NT2/D1 (cell line): Measurements from ENCODE around the gene HBD.

ENCODE experiments used
- DNase-seq: peaks from one replicate; pipeline ENCODE4 v3.0.0-alpha.2; 2011; ENCODE audit warnings: low read depth, low spot score
- H3K27me3 ChIP-seq: 2 replicates; pipeline ENCODE4 v1.6.0; 2011; ENCODE audit warnings: mild to moderate bottlenecking; ENCODE audit not compliant: insufficient read length, insufficient read depth
- H3K36me3 ChIP-seq: 2 replicates; pipeline ENCODE4 v1.6.1; 2011; ENCODE audit warnings: mild to moderate bottlenecking, low read length, mixed read lengths; ENCODE audit not compliant: insufficient read depth, insufficient read length
- H3K4me1 ChIP-seq: 2 replicates; pipeline ENCODE4 v1.5.1; 2011; ENCODE audit not compliant: insufficient read depth, insufficient read length
- H3K4me3 ChIP-seq: 2 replicates; pipeline ENCODE4 v1.5.1; 2011; ENCODE audit warnings: low read depth; ENCODE audit not compliant: insufficient read length
- H3K9ac ChIP-seq: 2 replicates; pipeline ENCODE4 v1.6.0; 2011; ENCODE audit warnings: low read depth; ENCODE audit not compliant: insufficient read length
- H3K9me3 ChIP-seq: 2 replicates; pipeline ENCODE4 v1.5.1; 2011; ENCODE audit warnings: mild to moderate bottlenecking, low read length; ENCODE audit not compliant: insufficient read depth
- SUZ12 ChIP-seq: IDR thresholded peaks from 2 replicates; pipeline ENCODE4 v1.6.1; 2011; ENCODE audit not compliant: insufficient read length, insufficient read depth; ENCODE audit errors: extremely low read depth
- YY1 ChIP-seq: IDR thresholded peaks from 2 replicates; pipeline ENCODE4 v1.6.1; 2011; ENCODE audit not compliant: insufficient read length, insufficient read depth
- ZNF274 ChIP-seq: IDR thresholded peaks from 2 replicates; pipeline ENCODE4 v1.6.1; 2011; ENCODE audit warnings: mild to moderate bottlenecking, low read depth, low read length

Gene HBD

GRCh38 chr11:5198285-5198684 is 36.0 kb downstream of the HBD start:
- Histone ChIP-seq H3K4me1 (no peaks in the 10 kb centered on the region), H3K9ac (no peak overlapping the region), H3K9me3 (no peaks in the 10 kb centered on the region; the same call in 1 of the 2 replicates), H3K27me3 (no peaks in the 10 kb centered on the region), H3K36me3 (no peaks in the 10 kb centered on the region), H3K4me3 (no peak overlapping the region)
- no peak for TF ChIP-seq SUZ12
- TF ChIP-seq ZNF274, result no peak
- TF ChIP-seq YY1, result no peak
- DNase-seq, result no peak

GRCh38 chr11:5197536-5197935 is 36.7 kb downstream of the HBD start:
- H3K9me3 ChIP-seq, result no peaks in the 10 kb centered on the region; the same call in none of the 2 replicates
- H3K27me3 ChIP-seq, result no peaks in the 10 kb centered on the region
- no peak overlapping the region for H3K9ac ChIP-seq
- TF ChIP-seq SUZ12 (no peak), YY1 (no peak), ZNF274 (no peak)
- H3K4me1 ChIP-seq, result no peaks in the 10 kb centered on the region
- no peak overlapping the region for H3K4me3 ChIP-seq
- H3K36me3 ChIP-seq, result no peaks in the 10 kb centered on the region
- DNase-seq, result no peak

GRCh38 chr11:5196731-5197130 is 37.6 kb downstream of the HBD start:
- DNase-seq, result no peak
- H3K36me3 ChIP-seq, result no peaks in the 10 kb centered on the region
- no peaks in the 10 kb centered on the region; the same call in none of the 2 replicates for H3K9me3 ChIP-seq
- H3K4me1 ChIP-seq, result no peaks in the 10 kb centered on the region
- no peak for TF ChIP-seq YY1
- TF ChIP-seq SUZ12, result no peak
- no peak for TF ChIP-seq ZNF274
- no peak overlapping the region for H3K9ac ChIP-seq
- no peaks in the 10 kb centered on the region for H3K27me3 ChIP-seq
- no peak overlapping the region for H3K4me3 ChIP-seq

GRCh38 chr11:5196067-5196466 is 38.2 kb downstream of the HBD start:
- Histone ChIP-seq H3K4me3 (no peak overlapping the region), H3K36me3 (no peaks in the 10 kb centered on the region), H3K4me1 (no peaks in the 10 kb centered on the region), H3K27me3 (no peaks in the 10 kb centered on the region), H3K9me3 (no peaks in the 10 kb centered on the region; the same call in none of the 2 replicates), H3K9ac (no peak overlapping the region)
- DNase-seq, result no peak
- no peak for TF ChIP-seq ZNF274
- TF ChIP-seq YY1, result no peak
- no peak for TF ChIP-seq SUZ12

GRCh38 chr11:5192738-5193137 is 41.5 kb downstream of the HBD start:
- TF ChIP-seq ZNF274, result no peak
- TF ChIP-seq SUZ12, result no peak
- no peak for TF ChIP-seq YY1
- Histone ChIP-seq H3K4me3 (no peak overlapping the region), H3K9me3 (peaks cover 6% of the 10 kb centered on the region), H3K27me3 (no peaks in the 10 kb centered on the region), H3K36me3 (no peaks in the 10 kb centered on the region), H3K9ac (no peak overlapping the region), H3K4me1 (no peaks in the 10 kb centered on the region)
- no peak for DNase-seq

GRCh38 chr11:5188201-5188600 is 46.1 kb downstream of the HBD start:
- Histone ChIP-seq H3K4me1 (no peaks in the 10 kb centered on the region), H3K27me3 (no peaks in the 10 kb centered on the region), H3K36me3 (no peaks in the 10 kb centered on the region), H3K9me3 (peaks cover 6% of the 10 kb centered on the region), H3K9ac (no peak overlapping the region), H3K4me3 (no peak overlapping the region)
- no peak for TF ChIP-seq SUZ12
- no peak for TF ChIP-seq YY1
- no peak for TF ChIP-seq ZNF274
- DNase-seq, result no peak
